Suprapubic skin (tissue), 4 donors: ENCODE results near the gene NPY4R. TPM values are rescaled to one million over a fixed set of nuclear protein-coding genes. Genes with fewer than 3 reads are reported as not detected.
"Not testable (repeated sequence)": the region's sequence is repeated elsewhere in the genome, so short reads cannot be mapped to it uniquely, and the experiment has no call there.

Experiments used
- DNase-seq, 2 donors: peaks; one replicate each; pipeline ENCODE4 v3.0.0-alpha.2; 2019; ENCODE audit warnings: low spot score in 2 of 2
- H3K27ac ChIP-seq: fragments of 200-600 bp; sonication (generic); one replicate; pipeline ENCODE4 v1.5.1; 2019
- H3K27me3 ChIP-seq: fragments of 200-600 bp; sonication (generic); one replicate; pipeline ENCODE4 v1.5.1; 2019
- H3K36me3 ChIP-seq: fragments of 200-600 bp; sonication (generic); one replicate; pipeline ENCODE4 v1.5.1; 2019
- H3K4me1 ChIP-seq: fragments of 200-600 bp; sonication (generic); one replicate; pipeline ENCODE4 v1.5.1; 2019
- H3K4me3 ChIP-seq: fragments of 200-600 bp; sonication (generic); one replicate; pipeline ENCODE4 v1.5.1; 2019; ENCODE audit warnings: mild to moderate bottlenecking
- H3K9me3 ChIP-seq: fragments of 200-600 bp; sonication (generic); one replicate; pipeline ENCODE4 v1.5.1; 2019
- WGBS: methylation state at CpG from one replicate; pipeline ENCODE4 v1.1.5; 2018; 5-methylcytosine and 5-hydroxymethylcytosine counted together
- total RNA-seq, 4 donors: library from RNA; depleted of rRNA; stranded (reverse); fragments of >200 nt; gene quantifications; one replicate each; pipeline ENCODE4 v1.1.0, GENCODE V29; 2016

NPY4R gene
- total RNA-seq, 4 donors from 2014 or later, result 0.39 to 3.8 (median 0.78) TPM

- not testable (repeated sequence) for H3K9me3 ChIP-seq, H3K4me3 ChIP-seq, H3K27me3 ChIP-seq, H3K27ac ChIP-seq, H3K4me1 ChIP-seq, DNase-seq, H3K36me3 ChIP-seq
- WGBS, result no CpG with 5 or more reads among the region's 4 CpGs
Observed at GRCh38 chr10:46497401-46497800, 31.6 kb upstream of the NPY4R start.

GRCh38 chr10:46491364-46492114 is 25.8 kb upstream of the NPY4R start:
- WGBS, result no CpG with 5 or more reads among the region's 1 CpG
- not testable (repeated sequence) for H3K4me3 ChIP-seq, H3K9me3 ChIP-seq, H3K27ac ChIP-seq, H3K36me3 ChIP-seq, DNase-seq, H3K4me1 ChIP-seq, H3K27me3 ChIP-seq

GRCh38 chr10:46490285-46490684 is 24.5 kb upstream of the NPY4R start:
- H3K27me3 ChIP-seq, H3K4me1 ChIP-seq, H3K36me3 ChIP-seq, H3K9me3 ChIP-seq, DNase-seq, H3K4me3 ChIP-seq, H3K27ac ChIP-seq: not testable (repeated sequence)
- WGBS, result no CpG with 5 or more reads among the region's 11 CpGs

- WGBS, result no CpG with 5 or more reads among the region's 2 CpGs
- not testable (repeated sequence) for H3K27ac ChIP-seq
Observed at GRCh38 chr10:46486459-46486858, 20.7 kb upstream of the NPY4R start.

GRCh38 chr10:46474746-46475320 is 9.1 kb upstream of the NPY4R start:
- not testable (repeated sequence) for H3K4me1 ChIP-seq, DNase-seq, H3K27me3 ChIP-seq, H3K36me3 ChIP-seq, H3K4me3 ChIP-seq, H3K9me3 ChIP-seq, H3K27ac ChIP-seq
- 40% methylated on average over 1 of the region's 3 CpGs for WGBS

More at GRCh38 chr10:46486459-46486858, 20.7 kb upstream of the NPY4R start:
- not testable (repeated sequence) for H3K4me3 ChIP-seq, H3K36me3 ChIP-seq, H3K4me1 ChIP-seq, H3K27me3 ChIP-seq, DNase-seq, H3K9me3 ChIP-seq

- not testable (repeated sequence) for H3K27ac ChIP-seq, H3K27me3 ChIP-seq, H3K4me3 ChIP-seq, DNase-seq, H3K36me3 ChIP-seq, H3K9me3 ChIP-seq, H3K4me1 ChIP-seq
- WGBS, result 86% methylated on average over 2 of the region's 3 CpGs
Observed at GRCh38 chr10:46473758-46474157, 8.0 kb upstream of the NPY4R start.

GRCh38 chr10:46470134-46470533 is 4.4 kb upstream of the NPY4R start:
- H3K27me3 ChIP-seq, H3K36me3 ChIP-seq, H3K9me3 ChIP-seq, H3K27ac ChIP-seq, DNase-seq, H3K4me3 ChIP-seq, H3K4me1 ChIP-seq: not testable (repeated sequence)
- WGBS, result no CpG with 5 or more reads among the region's 1 CpG

- H3K27me3 ChIP-seq, DNase-seq, H3K9me3 ChIP-seq, H3K4me1 ChIP-seq, H3K27ac ChIP-seq, H3K36me3 ChIP-seq, H3K4me3 ChIP-seq: not testable (repeated sequence)
- no CpG with 5 or more reads among the region's 4 CpGs for WGBS
Observed at GRCh38 chr10:46468119-46468809, 2.5 kb upstream of the NPY4R start.

- no CpG with 5 or more reads among the region's 2 CpGs for WGBS
Observed at GRCh38 chr10:46463608-46464007, 2.1 kb downstream of the NPY4R start.

GRCh38 chr10:46462276-46462675 is 3.5 kb downstream of the NPY4R start:
- H3K4me3 ChIP-seq, H3K4me1 ChIP-seq, DNase-seq, H3K36me3 ChIP-seq, H3K9me3 ChIP-seq, H3K27ac ChIP-seq, H3K27me3 ChIP-seq: not testable (repeated sequence)
- WGBS, result 93% methylated on average over 2 of the region's 10 CpGs

More at GRCh38 chr10:46463608-46464007, 2.1 kb downstream of the NPY4R start:
- DNase-seq, H3K4me1 ChIP-seq, H3K9me3 ChIP-seq, H3K4me3 ChIP-seq, H3K27me3 ChIP-seq, H3K27ac ChIP-seq, H3K36me3 ChIP-seq: not testable (repeated sequence)

GRCh38 chr10:46459579-46459978 is 6.2 kb downstream of the NPY4R start:
- DNase-seq, H3K4me3 ChIP-seq, H3K27ac ChIP-seq, H3K27me3 ChIP-seq, H3K36me3 ChIP-seq, H3K9me3 ChIP-seq, H3K4me1 ChIP-seq: not testable (repeated sequence)
- 93% methylated on average over 3 of the region's 7 CpGs for WGBS

- H3K36me3 ChIP-seq, H3K4me1 ChIP-seq, H3K27me3 ChIP-seq, H3K9me3 ChIP-seq, H3K27ac ChIP-seq, DNase-seq, H3K4me3 ChIP-seq: not testable (repeated sequence)
- no CpG with 5 or more reads among the region's 3 CpGs for WGBS
Observed at GRCh38 chr10:46457071-46457470, 8.7 kb downstream of the NPY4R start.

GRCh38 chr10:46455992-46456391 is 9.8 kb downstream of the NPY4R start:
- WGBS, result no CpG with 5 or more reads among the region's 2 CpGs
- not testable (repeated sequence) for H3K4me3 ChIP-seq, H3K27me3 ChIP-seq, H3K27ac ChIP-seq, H3K9me3 ChIP-seq, H3K36me3 ChIP-seq, H3K4me1 ChIP-seq, DNase-seq

GRCh38 chr10:46451365-46451764 is 14.4 kb downstream of the NPY4R start:
- WGBS, result no CpG with 5 or more reads among the region's 1 CpG
- not testable (repeated sequence) for H3K4me3 ChIP-seq, H3K4me1 ChIP-seq, H3K27ac ChIP-seq, H3K27me3 ChIP-seq, H3K36me3 ChIP-seq, DNase-seq, H3K9me3 ChIP-seq
